Measurements from ENCODE around the gene AGBL1. TPM values are rescaled to one million over a fixed set of nuclear protein-coding genes. Genes with fewer than 3 reads are reported as not detected.

The AGBL1 gene
- total and polyA plus RNA-seq, 4 donors, result 0.08 to 147 (median 4.7) TPM

- H3K9me3 ChIP-seq (ENCODE audit: control insufficient read depth in 4 of 4, insufficient read depth in 3 of 4, low read length in 3 of 4), result no peaks in the 10 kb centered on the region
- no peak for TF ChIP-seq CTCF (IDR thresholded peaks at IDR 0.05; ENCODE audit: control extremely low read depth, extremely low read depth)
- no peak overlapping the region for H3K9ac ChIP-seq (ENCODE audit: insufficient read depth in 1 of 2, low read length in 2 of 2)
- no peaks in the 10 kb centered on the region for H3K27me3 ChIP-seq (ENCODE audit: control insufficient read depth in 3 of 3, insufficient read depth in 3 of 3, low read length in 2 of 3)
- H3K4me3 ChIP-seq, result no peak overlapping the region
- no peak overlapping the region for H3K27ac ChIP-seq (ENCODE audit: low read depth in 1 of 2, low read length in 1 of 2)
- H3K36me3 ChIP-seq (ENCODE audit: control insufficient read depth in 4 of 4, insufficient read depth in 4 of 4, low read length in 4 of 4), result no peaks in the 10 kb centered on the region
- whole genome bisulfite sequencing, 2 donors, result 96 to 97% methylated on average over 1 of the region's 1 CpG
- ATAC-seq (ENCODE audit: insufficient read depth, low FRiP score) (no peak), DNase-seq (no peak)
- H3K4me1 ChIP-seq (ENCODE audit: control insufficient read depth in 5 of 5, insufficient read depth in 5 of 5, low read length in 5 of 5), result no peaks in the 10 kb centered on the region
Measured at GRCh38 chr15:86664581-86664980, 584.9 kb downstream of the AGBL1 start.

GRCh38 chr15:86676002-86676401, 596.3 kb downstream of the AGBL1 start:
- no peak for TF ChIP-seq CTCF (IDR thresholded peaks at IDR 0.05; ENCODE audit: control extremely low read depth, extremely low read depth)
- WGBS, 2 donors, result 94 to 95% methylated on average over 4 of the region's 4 CpGs
- Histone ChIP-seq H3K27ac (ENCODE audit: low read depth in 1 of 2, low read length in 1 of 2) (no peak overlapping the region), H3K9me3 (ENCODE audit: control insufficient read depth in 4 of 4, insufficient read depth in 3 of 4, low read length in 3 of 4) (no peaks in the 10 kb centered on the region), H3K4me3 (no peak overlapping the region), H3K36me3 (ENCODE audit: control insufficient read depth in 4 of 4, insufficient read depth in 4 of 4, low read length in 4 of 4) (no peaks in the 10 kb centered on the region), H3K9ac (ENCODE audit: insufficient read depth in 1 of 2, low read length in 2 of 2) (no peak overlapping the region), H3K4me1 (ENCODE audit: control insufficient read depth in 5 of 5, insufficient read depth in 5 of 5, low read length in 5 of 5) (no peaks in the 10 kb centered on the region), H3K27me3 (ENCODE audit: control insufficient read depth in 3 of 3, insufficient read depth in 3 of 3, low read length in 2 of 3) (no peaks in the 10 kb centered on the region)
- no peak for ATAC-seq (ENCODE audit: insufficient read depth, low FRiP score)
- DNase-seq, result no peak

GRCh38 chr15:86677278-86677677, 597.6 kb downstream of the AGBL1 start:
- WGBS, 2 donors, result 39 to 52% methylated on average over 6 of the region's 6 CpGs
- DNase-seq, result no peak
- TF ChIP-seq CTCF (IDR thresholded peaks at IDR 0.05; ENCODE audit: control extremely low read depth, extremely low read depth), result no peak
- H3K27me3 ChIP-seq (ENCODE audit: control insufficient read depth in 3 of 3, insufficient read depth in 3 of 3, low read length in 2 of 3), result no peaks in the 10 kb centered on the region
- H3K27ac ChIP-seq (ENCODE audit: low read depth in 1 of 2, low read length in 1 of 2), result no peak overlapping the region
- no peak for ATAC-seq (ENCODE audit: insufficient read depth, low FRiP score)
- no peaks in the 10 kb centered on the region for H3K4me1 ChIP-seq (ENCODE audit: control insufficient read depth in 5 of 5, insufficient read depth in 5 of 5, low read length in 5 of 5)
- no peak overlapping the region for H3K9ac ChIP-seq (ENCODE audit: insufficient read depth in 1 of 2, low read length in 2 of 2)
- no peak overlapping the region for H3K4me3 ChIP-seq
- H3K9me3 ChIP-seq (ENCODE audit: control insufficient read depth in 4 of 4, insufficient read depth in 3 of 4, low read length in 3 of 4), result no peaks in the 10 kb centered on the region
- no peaks in the 10 kb centered on the region for H3K36me3 ChIP-seq (ENCODE audit: control insufficient read depth in 4 of 4, insufficient read depth in 4 of 4, low read length in 4 of 4)

- no peak for ATAC-seq (ENCODE audit: insufficient read depth, low FRiP score)
Measured at GRCh38 chr15:86685263-86685662, 605.6 kb downstream of the AGBL1 start.

More at GRCh38 chr15:86685263-86685662, 605.6 kb downstream of the AGBL1 start:
- no peak overlapping the region for H3K27ac ChIP-seq (ENCODE audit: low read depth in 1 of 2, low read length in 1 of 2)
- no peak overlapping the region for H3K9ac ChIP-seq (ENCODE audit: insufficient read depth in 1 of 2, low read length in 2 of 2)
- no peaks in the 10 kb centered on the region for H3K4me1 ChIP-seq (ENCODE audit: control insufficient read depth in 5 of 5, insufficient read depth in 5 of 5, low read length in 5 of 5)
- H3K4me3 ChIP-seq, result no peak overlapping the region
- TF ChIP-seq CTCF (IDR thresholded peaks at IDR 0.05; ENCODE audit: control extremely low read depth, extremely low read depth), result no peak
- H3K9me3 ChIP-seq (ENCODE audit: control insufficient read depth in 4 of 4, insufficient read depth in 3 of 4, low read length in 3 of 4), result peaks cover 0 to 3% (median 0%) of the 10 kb centered on the region in 4 donors
- H3K36me3 ChIP-seq (ENCODE audit: control insufficient read depth in 4 of 4, insufficient read depth in 4 of 4, low read length in 4 of 4), result no peaks in the 10 kb centered on the region
- no peak for DNase-seq
- no peaks in the 10 kb centered on the region for H3K27me3 ChIP-seq (ENCODE audit: control insufficient read depth in 3 of 3, insufficient read depth in 3 of 3, low read length in 2 of 3)
- 81 to 88% methylated on average over 3 of the region's 3 CpGs for WGBS, 2 donors
